Endometrial microvascular endothelial cells (primary cell): ENCODE data around the gene CALD1. TPM values are rescaled to one million over a fixed set of nuclear protein-coding genes. Genes with fewer than 3 reads are reported as not detected.

Experiments
- in situ Hi-C: cut with HindIII; loops from 2 replicates; pipeline ENCODE4 v1.10.0; 2017; ENCODE audit warnings: low sequenced_read_pairs, low pct_unique_long_range_greater_than_20kb; ENCODE audit errors: inconsistent ontology term
- total RNA-seq: library from RNA; depleted of rRNA; stranded (reverse); fragments of >200 nt; gene quantifications from one replicate; pipeline ENCODE4 v1.2.3, GENCODE V29; 2015; ENCODE audit errors: inconsistent ontology term

CALD1 gene, protein sequence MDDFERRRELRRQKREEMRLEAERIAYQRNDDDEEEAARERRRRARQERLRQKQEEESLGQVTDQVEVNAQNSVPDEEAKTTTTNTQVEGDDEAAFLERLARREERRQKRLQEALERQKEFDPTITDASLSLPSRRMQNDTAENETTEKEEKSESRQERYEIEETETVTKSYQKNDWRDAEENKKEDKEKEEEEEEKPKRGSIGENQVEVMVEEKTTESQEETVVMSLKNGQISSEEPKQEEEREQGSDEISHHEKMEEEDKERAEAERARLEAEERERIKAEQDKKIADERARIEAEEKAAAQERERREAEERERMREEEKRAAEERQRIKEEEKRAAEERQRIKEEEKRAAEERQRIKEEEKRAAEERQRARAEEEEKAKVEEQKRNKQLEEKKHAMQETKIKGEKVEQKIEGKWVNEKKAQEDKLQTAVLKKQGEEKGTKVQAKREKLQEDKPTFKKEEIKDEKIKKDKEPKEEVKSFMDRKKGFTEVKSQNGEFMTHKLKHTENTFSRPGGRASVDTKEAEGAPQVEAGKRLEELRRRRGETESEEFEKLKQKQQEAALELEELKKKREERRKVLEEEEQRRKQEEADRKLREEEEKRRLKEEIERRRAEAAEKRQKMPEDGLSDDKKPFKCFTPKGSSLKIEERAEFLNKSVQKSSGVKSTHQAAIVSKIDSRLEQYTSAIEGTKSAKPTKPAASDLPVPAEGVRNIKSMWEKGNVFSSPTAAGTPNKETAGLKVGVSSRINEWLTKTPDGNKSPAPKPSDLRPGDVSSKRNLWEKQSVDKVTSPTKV
- 146 TPM for total RNA-seq

DNA sequence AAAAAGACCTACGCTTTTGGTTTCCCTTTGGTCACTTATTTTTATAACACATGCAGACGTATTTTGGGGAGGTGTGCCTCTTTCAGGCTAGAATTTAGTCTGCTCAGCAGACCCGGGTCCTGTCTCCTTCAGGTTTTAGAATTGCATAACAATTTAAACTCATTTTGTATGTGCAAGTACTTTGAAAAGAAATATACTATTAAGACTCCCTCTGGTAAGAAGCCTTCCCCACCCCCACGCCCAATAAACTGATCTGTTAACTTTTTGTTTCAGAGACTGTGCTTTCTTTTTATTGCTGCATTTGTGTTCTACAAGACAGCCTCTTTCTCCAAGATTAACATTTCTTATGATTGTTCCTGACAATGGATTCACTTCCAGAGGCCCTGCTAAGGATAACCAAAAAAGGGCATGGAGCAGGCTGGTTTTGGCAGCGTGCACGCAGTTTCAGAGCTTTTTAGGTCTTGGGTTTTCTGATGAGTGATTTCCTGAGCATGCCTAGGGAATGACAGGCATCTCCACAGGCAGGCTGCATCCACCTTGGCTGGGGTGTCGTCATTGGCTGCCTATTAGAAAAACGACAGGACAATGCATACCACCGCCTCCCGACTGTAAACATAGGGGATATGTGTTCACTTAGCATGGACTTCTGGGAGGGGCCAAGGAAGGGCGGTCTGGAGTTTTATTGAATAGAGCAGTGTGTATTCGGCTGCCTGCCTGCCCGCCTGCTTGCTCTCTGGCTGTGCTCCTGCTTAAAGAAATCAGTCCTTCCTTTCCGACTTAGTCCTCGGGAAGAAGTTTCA is at the start of gene CALD1:
TSS of gene CALD1 (plus strand) at position 694 of the 800 bp plus-strand sequence. CDS start 88,100 bp downstream, outside the sequence.
- in situ Hi-C loops: no loop called here

DNA sequence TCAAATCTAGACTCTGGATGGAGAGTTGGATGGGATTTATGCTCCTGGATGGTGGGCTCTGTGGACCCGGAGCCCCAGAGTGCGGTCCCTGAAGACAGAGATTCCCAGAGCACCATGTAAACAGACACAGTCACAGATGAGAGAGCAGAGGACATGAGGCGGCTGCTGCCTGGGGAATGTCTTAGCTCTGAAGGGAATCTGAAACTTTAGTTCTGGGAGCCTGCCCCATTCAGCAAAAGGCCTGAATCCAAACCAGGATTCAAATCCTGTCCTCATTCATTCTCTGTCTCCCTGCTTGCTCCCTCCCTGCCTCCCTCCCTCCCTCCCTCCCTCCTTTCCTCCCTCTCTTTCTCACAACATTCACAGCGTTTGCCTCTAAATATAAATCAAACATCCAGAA is 49.5 kb upstream of the CALD1 start:
- in situ Hi-C loops: no loop called here

DNA sequence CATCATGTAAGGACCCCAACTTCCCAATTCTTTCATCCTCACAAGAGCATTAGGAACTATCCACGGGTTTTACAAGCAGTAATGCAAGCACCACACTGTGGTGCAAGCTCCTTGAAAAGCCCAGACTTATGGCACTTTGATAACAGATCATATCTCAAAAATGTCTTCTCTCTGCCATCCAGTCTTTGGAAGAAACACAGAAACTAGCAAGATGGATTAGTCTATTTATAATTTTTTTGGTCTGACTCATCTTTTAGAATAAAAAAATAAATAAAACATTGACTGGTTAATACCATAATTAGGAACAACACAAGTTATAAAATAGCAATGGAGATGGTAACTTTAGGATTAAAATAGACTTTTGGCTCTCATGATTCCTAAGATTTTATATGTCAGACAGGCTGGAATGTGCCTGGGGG is 49.0 kb upstream of the CALD1 start:
- in situ Hi-C loops: no loop called here

DNA sequence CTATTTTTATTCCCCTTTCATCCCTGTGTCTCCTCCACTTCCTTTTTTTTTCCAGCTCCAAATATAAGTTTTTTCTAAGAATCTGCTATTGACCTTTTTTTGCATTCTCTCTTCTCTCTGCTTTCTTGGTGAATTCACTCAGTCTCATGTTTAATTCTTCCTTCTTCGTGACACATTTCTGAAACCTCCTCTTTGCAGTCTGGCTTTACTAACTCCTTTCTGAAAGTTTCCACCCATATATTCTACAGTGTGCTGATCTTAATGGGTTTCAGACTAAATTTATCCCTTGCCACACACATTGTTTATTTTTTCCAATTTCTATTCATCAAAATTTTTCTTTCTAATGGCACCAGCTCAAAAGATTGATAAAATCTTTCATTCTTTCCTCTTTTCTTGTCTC is 47.8 kb upstream of the CALD1 start:
- in situ Hi-C loops: no loop called here

DNA sequence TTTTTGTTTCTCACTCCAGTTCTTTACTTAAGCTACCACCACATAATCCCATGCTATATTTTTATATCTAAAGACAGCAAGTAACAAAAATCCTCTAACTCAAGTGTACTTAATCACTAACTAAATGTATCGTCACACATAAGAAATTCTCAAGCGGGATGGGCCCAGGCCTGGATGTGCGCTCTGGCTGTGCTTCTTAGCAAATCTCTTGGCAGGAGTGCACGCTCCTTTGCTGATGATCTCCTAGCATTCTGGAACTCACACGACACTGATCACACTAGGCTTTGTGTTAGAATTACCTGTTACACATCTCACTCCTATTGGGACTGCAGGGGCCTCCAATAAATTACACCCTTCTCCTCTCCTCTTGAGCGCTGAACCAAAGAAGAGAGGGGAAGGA is 46.7 kb upstream of the CALD1 start:
- in situ Hi-C loops: no loop called here

DNA sequence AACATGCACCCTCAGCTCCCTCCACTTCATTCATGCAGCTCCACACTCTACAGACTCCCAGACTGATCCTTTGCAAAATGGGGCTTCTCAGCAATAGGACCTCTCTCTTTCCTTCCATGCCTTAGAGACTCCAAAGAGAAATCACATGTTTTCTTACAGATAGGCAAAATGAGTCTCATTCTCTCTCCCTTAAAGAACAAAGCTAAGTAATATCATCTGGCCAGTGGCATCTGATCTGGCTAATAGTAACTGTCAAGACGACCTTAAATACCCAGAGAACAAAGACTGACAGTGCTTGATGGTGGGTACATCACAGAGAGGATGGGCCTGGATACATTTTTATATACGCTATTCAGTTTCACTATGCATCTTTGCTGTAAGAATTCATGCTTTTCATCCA is 43.1 kb upstream of the CALD1 start:
- in situ Hi-C loops: no loop called here

DNA sequence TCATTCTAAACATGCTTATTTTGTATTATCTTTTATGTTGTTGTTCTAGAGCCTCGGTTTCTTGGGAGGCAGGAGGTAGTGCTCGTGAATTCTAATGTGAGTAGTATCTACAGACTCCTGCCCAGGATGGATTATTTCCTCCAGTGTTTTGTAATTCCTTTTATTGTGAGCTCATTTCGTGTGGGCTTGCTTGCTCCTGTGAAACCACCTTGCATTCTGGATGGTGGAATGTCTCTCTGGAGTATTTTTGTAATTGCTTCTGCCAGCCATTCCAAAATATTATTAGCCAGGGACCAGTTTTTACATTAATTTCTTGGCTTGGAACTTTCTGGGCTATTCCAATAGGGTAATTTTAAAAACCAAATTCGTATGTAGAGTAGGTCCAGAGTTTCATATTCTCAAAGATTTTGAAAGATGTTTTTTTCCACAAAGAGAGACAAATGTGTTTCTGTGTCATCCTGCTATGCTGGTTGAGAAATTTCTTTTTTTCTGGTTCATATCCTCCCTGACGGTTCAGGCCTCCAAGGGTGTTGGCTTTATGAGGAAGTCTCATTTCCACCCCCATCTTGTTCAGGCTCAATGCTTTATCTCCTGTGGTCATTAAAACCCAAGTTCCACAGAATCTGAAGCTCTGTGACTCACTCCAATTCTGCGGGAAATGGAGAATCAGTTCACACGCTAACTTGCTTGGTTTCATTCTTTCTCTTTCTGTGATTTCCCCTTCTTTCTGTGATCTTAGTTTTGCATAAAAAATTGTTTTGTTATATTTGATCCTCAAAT is 41.7 kb upstream of the CALD1 start:
- in situ Hi-C loops: no loop called here

DNA sequence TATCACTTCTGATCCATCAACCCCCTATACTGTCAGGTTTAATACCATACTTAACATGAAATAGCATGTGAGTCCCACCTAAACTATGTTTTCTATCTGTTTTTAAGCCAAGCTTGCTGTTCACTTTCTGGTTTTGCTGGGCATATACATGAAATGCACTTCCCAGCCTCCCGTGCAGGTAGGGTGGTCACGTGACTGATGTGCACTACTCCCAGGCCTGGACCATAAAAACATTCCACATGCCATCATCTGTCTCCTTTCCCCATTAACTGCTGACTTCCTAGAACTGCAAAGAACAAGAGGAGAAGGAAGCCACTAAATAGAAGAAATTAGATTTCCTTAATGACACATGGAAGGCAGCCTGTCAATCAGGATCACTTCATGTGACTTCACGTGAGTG is 40.1 kb upstream of the CALD1 start:
- in situ Hi-C loops: no loop called here

DNA sequence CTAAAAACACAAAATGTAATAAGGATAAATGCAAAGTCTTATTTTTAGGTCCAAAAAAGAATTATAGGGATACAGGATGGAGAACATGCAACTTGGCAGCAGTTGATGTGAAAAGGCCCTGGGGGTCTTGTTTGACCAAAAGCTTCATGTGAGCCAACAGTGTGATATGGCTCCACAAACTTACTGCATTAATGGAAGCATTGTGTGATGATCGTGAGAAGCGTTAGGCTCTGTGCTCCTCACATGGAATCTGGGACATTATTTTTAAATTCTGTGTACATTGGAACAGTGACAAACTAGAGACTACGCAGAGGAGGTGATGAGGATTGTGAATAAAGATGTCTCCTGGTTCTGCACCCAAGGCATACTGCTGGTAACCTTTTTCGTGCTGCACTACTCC is 39.1 kb upstream of the CALD1 start:
- in situ Hi-C loops: no loop called here

DNA sequence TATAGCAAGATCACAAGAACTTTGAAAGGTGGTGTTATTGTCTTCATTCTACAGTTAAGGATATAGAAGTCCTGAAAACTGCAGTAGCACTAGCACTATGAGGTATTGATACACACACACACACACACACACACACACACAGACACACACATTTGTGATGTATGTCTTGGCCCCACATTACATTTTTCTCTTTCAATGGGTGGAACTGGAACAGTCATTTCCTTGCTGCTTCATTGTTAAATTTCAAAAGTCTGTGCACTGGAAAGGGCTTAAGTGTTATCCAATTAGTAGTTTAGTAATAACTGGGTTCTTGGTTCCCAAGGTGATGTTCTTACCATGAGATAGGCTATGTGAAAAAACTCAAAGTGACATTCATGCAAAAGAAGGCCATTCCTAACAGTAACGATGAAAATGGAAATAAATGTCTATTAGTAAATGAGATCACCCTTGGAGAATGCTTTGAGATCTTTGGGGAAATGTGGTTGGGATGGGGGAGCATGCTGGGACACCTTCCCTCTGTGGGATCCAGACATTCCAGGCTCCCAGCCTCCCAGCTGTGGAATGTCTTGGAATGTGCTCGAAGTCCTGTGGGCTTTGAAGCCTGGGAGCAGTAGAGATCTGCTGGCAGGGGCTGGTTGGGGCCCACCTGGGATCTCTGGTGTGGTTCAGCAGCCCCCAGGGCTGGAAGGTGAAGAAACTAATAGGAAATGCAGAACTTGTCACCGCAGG is 37.4 kb upstream of the CALD1 start:
- in situ Hi-C loops: no loop called here

DNA sequence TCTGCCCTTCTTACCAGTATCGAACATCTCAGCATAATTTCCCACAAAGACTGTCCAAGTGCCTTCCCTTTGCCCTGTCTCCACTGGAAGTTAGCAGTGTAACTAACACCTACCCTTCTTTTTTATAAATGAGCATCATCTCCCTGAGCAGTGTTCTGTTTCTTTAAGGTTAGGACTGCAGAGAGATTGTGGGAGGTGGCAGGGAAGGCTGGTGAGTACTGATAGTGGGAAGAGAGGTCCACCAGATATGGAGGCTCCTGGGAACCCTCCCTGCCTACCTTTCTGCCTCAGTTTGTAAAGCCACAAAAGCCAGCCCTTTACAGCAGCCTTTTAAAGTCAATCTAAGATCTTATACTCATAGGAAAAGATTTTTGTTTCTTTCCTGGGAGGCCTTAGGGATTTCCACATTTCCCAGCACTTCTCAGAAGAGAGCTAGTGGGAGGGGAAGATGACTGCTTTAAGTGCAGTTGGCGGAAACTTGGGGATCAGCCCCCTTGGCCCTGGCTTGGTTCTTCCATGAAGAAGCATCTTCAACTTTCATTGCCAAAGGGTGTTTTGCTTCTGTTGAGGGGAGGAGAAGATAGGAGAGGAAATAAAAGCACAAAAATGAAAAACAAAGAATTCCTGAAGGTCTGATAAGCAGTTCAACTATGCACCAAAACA is 36.6 kb upstream of the CALD1 start:
- in situ Hi-C loops: no loop called here

DNA sequence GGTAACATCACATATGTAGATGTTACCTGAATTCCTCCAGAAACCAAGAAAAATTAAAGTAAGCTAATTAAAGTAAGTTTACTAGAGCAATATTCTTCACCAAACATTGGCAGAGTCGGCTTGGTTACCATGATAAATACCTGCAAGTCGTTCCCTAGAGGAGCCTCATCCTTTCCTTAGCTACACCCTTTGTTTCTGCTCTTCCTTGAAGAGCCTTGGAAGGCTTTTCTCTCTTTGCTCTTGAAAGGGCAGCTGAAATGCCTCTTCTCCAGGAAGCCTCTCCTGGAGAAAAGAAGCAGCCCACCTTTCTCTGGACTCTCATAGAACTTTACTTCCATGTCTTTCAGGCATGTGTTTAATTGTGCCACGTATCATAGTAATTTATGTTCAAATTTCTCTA is 34.9 kb upstream of the CALD1 start:
- in situ Hi-C loops: no loop called here

DNA sequence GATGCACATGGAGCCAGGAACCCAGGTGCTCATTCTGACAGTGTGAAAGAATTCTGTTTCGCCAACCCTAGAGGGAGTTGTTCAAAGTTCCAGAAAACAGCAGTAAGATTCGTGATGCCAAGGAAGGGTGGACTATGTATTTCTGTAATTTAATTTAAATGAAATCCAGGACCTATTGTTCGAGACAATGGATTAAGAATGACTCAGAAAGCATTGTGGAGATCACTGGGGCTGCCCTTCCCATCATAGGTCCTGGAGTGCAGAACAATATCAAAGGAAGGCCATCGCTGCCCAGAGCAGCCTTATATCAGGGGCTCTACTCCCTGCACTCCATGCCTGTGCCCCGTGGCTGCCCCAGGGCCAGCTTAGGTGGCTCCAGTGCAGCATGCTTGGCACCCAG is 32.1 kb upstream of the CALD1 start:
- in situ Hi-C loops: no loop called here

DNA sequence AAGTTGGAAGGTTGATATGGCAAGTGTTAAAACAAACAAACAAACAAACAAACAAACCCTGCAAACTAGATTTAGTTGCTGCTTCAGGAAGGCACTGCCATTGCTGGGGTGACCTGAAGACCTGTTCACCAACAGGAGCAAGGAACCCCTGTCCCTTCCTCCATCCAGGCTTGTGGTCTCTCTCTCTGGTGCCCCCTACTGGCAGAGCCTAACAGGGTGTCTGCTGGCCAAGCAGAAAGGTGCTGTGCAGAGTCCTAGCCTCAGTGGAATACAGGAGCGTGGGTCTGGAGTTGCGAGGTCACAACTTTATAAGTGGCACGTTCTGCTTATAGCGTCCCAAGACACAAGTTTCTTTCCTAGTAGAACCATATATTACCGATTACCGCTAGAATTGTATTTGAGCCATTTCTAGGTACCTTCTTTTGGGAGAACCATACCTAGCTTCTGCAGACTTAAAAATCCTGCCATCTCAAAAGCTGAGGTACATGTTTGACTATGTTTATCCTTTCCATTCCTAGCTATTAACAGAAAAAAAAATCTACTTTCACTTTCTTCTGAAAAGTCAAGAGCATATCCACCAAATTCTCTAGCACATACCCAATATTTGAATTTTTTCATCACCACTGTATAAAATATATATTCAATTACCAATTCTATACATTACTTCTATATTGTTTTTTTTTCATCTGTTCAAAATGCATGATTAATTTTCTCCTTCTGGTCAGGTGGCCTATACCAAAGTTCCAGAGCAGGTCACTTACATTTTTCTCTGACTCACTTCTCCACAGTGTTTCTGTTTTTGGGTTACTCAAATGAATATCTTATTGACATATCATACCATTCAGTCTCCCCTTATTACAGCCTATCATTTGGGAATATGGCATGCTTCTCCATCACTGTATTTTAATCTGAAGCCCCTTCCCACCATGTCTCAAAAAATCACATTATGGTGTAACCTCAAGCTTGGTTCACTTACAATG is 29.1 kb upstream of the CALD1 start:
- in situ Hi-C loops: no loop called here

DNA sequence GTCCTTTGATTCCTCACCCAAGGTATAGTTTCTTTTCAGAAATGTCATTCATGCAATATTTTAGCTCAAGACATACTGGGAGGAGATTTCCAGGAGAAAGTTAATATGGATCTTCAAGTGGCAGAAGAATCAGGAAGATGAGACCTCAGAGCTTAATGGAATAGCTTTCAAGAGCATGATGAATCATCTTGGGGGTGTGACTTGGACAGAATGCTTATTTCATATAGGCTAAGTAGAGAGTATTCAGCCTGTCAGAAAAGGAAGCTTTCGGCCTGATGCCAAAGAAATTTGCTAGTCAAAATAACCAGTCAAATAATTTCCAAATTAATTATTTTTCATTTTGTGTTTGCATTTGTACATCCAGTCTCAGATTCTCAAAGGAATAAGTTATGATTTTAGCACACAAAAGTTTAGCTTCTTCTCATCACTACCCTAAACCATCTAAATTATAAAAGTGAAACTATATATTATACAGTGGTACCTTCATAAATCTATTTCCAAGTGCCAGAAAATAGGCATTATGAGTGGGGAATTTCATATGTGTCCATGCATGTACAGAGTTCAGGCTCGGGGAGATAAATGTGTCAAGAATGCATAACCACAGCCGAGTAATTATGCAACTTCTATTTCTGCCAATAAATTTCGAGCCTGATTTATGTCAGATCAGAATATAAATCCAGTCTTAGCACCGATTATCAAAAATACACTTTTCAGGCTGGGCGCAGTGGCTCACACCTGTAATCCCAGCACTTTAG is 27.3 kb upstream of the CALD1 start:
- in situ Hi-C loops: no loop called here
